Osteocyte (in vitro differentiated cells): Measurements from ENCODE around the gene KLHDC7B. TPM values are rescaled to one million over a fixed set of nuclear protein-coding genes. Genes with fewer than 3 reads are reported as not detected.

ENCODE experiments used
- DNase-seq: peaks from one replicate; pipeline ENCODE4 v3.0.0; 2021; ENCODE audit warnings: mixed read lengths; ENCODE audit not compliant: unreplicated experiment; ENCODE audit errors: extremely low spot score
- H3K27ac Mint-ChIP-seq: one replicate; pipeline ENCODE4 v1.8.0; 2021; ENCODE audit warnings: mild to moderate bottlenecking, mixed read lengths; ENCODE audit not compliant: unreplicated experiment
- H3K27me3 Mint-ChIP-seq: one replicate; pipeline ENCODE4 v1.8.0; 2021; ENCODE audit warnings: mixed read lengths; ENCODE audit not compliant: unreplicated experiment
- H3K36me3 Mint-ChIP-seq: one replicate; pipeline ENCODE4 v1.8.0; 2021; ENCODE audit warnings: mixed read lengths; ENCODE audit not compliant: unreplicated experiment
- H3K4me1 Mint-ChIP-seq: one replicate; pipeline ENCODE4 v1.8.0; 2021; ENCODE audit warnings: mixed read lengths; ENCODE audit not compliant: unreplicated experiment
- H3K4me3 Mint-ChIP-seq: one replicate; pipeline ENCODE4 v1.8.0; 2021; ENCODE audit warnings: mild to moderate bottlenecking, moderate library complexity, mixed read lengths; ENCODE audit not compliant: unreplicated experiment
- H3K9me3 Mint-ChIP-seq: one replicate; pipeline ENCODE4 v1.8.0; 2021; ENCODE audit warnings: mixed read lengths; ENCODE audit not compliant: unreplicated experiment
- total RNA-seq: library from RNA; stranded (reverse); gene quantifications from 2 replicates; pipeline ENCODE4 v1.2.1, GENCODE V29; 2021
- TF ChIP-seq, protein P1 (sequence below): fragments of 200-600 bp; sonication (generic); IDR thresholded peaks from 2 replicates; pipeline ENCODE4 v1.5.0; 2021; ENCODE audit warnings: antibody characterized with exemption, mild to moderate bottlenecking, moderate library complexity

KLHDC7B gene
- total RNA-seq, 1 donor from 2014 or later = 0.21 TPM

GRCh38 chr22:50505776-50506610 is 39.7 kb upstream of the KLHDC7B start:
- H3K4me1 Mint-ChIP-seq = peaks cover 16% of the 10 kb centered on the region
- H3K27ac Mint-ChIP-seq = no peak overlapping the region
- H3K4me3 Mint-ChIP-seq = peak overlapping the region; percentile 93
- no peaks in the 10 kb centered on the region for H3K9me3 Mint-ChIP-seq
- TF ChIP-seq, protein P1, sequence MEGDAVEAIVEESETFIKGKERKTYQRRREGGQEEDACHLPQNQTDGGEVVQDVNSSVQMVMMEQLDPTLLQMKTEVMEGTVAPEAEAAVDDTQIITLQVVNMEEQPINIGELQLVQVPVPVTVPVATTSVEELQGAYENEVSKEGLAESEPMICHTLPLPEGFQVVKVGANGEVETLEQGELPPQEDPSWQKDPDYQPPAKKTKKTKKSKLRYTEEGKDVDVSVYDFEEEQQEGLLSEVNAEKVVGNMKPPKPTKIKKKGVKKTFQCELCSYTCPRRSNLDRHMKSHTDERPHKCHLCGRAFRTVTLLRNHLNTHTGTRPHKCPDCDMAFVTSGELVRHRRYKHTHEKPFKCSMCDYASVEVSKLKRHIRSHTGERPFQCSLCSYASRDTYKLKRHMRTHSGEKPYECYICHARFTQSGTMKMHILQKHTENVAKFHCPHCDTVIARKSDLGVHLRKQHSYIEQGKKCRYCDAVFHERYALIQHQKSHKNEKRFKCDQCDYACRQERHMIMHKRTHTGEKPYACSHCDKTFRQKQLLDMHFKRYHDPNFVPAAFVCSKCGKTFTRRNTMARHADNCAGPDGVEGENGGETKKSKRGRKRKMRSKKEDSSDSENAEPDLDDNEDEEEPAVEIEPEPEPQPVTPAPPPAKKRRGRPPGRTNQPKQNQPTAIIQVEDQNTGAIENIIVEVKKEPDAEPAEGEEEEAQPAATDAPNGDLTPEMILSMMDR = no peak
- no peaks in the 10 kb centered on the region for H3K27me3 Mint-ChIP-seq
- H3K36me3 Mint-ChIP-seq = no peaks in the 10 kb centered on the region
- no peak for DNase-seq

GRCh38 chr22:50506611-50507420 is 38.9 kb upstream of the KLHDC7B start:
- peak overlapping the region; percentile 93 for H3K4me3 Mint-ChIP-seq
- peak overlapping the region; percentile 80 for H3K27ac Mint-ChIP-seq
- peaks cover 16% of the 10 kb centered on the region for H3K4me1 Mint-ChIP-seq
- H3K9me3 Mint-ChIP-seq = no peaks in the 10 kb centered on the region
- TF ChIP-seq, protein P1 = no peak
- H3K27me3 Mint-ChIP-seq = no peaks in the 10 kb centered on the region
- no peaks in the 10 kb centered on the region for H3K36me3 Mint-ChIP-seq
- no peak for DNase-seq

DNA sequence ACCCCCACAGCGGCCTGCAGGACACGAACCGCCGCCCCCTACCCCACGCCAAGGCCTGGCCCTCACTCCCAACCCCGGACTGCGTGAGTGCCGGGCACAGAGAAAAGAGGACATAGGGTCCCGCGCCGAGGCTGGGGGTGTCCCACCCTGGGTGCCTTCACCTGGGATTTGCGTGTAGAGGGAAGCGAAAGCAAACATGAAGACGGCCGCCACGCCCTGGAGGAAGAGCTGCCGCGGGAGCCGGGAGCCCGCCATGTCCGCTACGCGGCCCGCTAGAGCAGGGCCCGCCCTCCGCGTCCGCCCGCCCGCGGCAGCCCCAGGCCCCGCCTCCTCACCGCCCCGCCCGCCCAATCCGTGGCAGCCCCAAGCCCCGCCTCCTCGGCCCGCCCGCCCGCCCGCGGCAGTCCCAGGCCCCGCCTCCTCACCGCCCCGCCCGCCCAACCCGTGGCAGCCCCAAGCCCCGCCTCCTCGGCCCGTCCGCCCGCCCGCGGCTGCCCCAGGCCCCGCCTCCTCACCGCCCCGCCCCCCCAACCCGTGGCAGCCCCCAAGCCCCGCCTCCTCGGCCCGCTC is 38.2 kb upstream of the KLHDC7B start, which contains the start of gene LMF2:
Gene LMF2, minus strand, starts transcription at position 282 of the 570 bp plus-strand sequence. Its CDS starts 27 bp downstream, at position 255.
- Mint-ChIP-seq H3K27me3 (no peaks in the 10 kb centered on the region), H3K27ac (peak within 1 kb of the TSS; percentile 93), H3K4me1 (peaks cover 16% of the 10 kb centered on the region), H3K36me3 (no peaks in the 10 kb centered on the region), H3K4me3 (peak within 1 kb of the TSS; percentile 93), H3K9me3 (no peaks in the 10 kb centered on the region)
- TF ChIP-seq, protein P1 = no peak
- peak; percentile 99 for DNase-seq

- Mint-ChIP-seq H3K36me3 (no peaks in the 10 kb centered on the region), H3K27ac (peak within 1 kb of the TSS; percentile 93), H3K4me3 (peak within 1 kb of the TSS; percentile 93), H3K4me1 (peaks cover 16% of the 10 kb centered on the region), H3K9me3 (no peaks in the 10 kb centered on the region), H3K27me3 (no peaks in the 10 kb centered on the region)
- TF ChIP-seq, protein P1 = no peak
- DNase-seq = no peak
Measured at GRCh38 chr22:50507991-50508884, 37.5 kb upstream of the KLHDC7B start, which contains the start of gene NCAPH2. Gene NCAPH2, plus strand, starts transcription at chr22:50508224. Its CDS starts 114 bp downstream, at chr22:50508338.
